Measurements from ENCODE around the gene SYF2. TPM values are rescaled to one million over a fixed set of nuclear protein-coding genes. Genes with fewer than 3 reads are reported as not detected.

SYF2 gene
- total and polyA plus RNA-seq, 4 donors, result 29.7 to 99.4 (median 67.5) TPM

- no peak overlapping the region for H3K27ac ChIP-seq (ENCODE audit: low read depth in 1 of 2, low read length in 1 of 2)
- no peak for TF ChIP-seq CTCF (IDR thresholded peaks at IDR 0.05; ENCODE audit: control extremely low read depth, extremely low read depth)
- H3K4me1 ChIP-seq (ENCODE audit: control insufficient read depth in 5 of 5, insufficient read depth in 5 of 5, low read length in 5 of 5), result peaks cover 0 to 5% (median 0%) of the 10 kb centered on the region in 5 donors
- WGBS, 2 donors, result 75 to 81% methylated on average over 7 of the region's 7 CpGs
- H3K4me3 ChIP-seq, result no peak overlapping the region
- peaks cover 0 to 2% (median 0%) of the 10 kb centered on the region in 4 donors for H3K9me3 ChIP-seq (ENCODE audit: control insufficient read depth in 4 of 4, insufficient read depth in 3 of 4, low read length in 3 of 4)
- no peak overlapping the region for H3K9ac ChIP-seq (ENCODE audit: insufficient read depth in 1 of 2, low read length in 2 of 2)
- DNase-seq (peak in 2 of 3 donors; percentile 50 to 70), ATAC-seq (ENCODE audit: insufficient read depth, low FRiP score) (no peak)
- no peaks in the 10 kb centered on the region for H3K27me3 ChIP-seq (ENCODE audit: control insufficient read depth in 3 of 3, insufficient read depth in 3 of 3, low read length in 2 of 3)
- no peaks in the 10 kb centered on the region for H3K36me3 ChIP-seq (ENCODE audit: control insufficient read depth in 4 of 4, insufficient read depth in 4 of 4, low read length in 4 of 4)
Observed at GRCh38 chr1:25178917-25179561, 53.3 kb downstream of the SYF2 start.

- TF ChIP-seq CTCF (IDR thresholded peaks at IDR 0.05; ENCODE audit: control extremely low read depth, extremely low read depth), result no peak
- DNase-seq (no peak), ATAC-seq (ENCODE audit: insufficient read depth, low FRiP score) (no peak)
- no peaks in the 10 kb centered on the region for H3K27me3 ChIP-seq (ENCODE audit: control insufficient read depth in 3 of 3, insufficient read depth in 3 of 3, low read length in 2 of 3)
- WGBS, 2 donors, result 90 to 92% methylated on average over 13 of the region's 13 CpGs
- no peak overlapping the region for H3K27ac ChIP-seq (ENCODE audit: low read depth in 1 of 2, low read length in 1 of 2)
- H3K9me3 ChIP-seq (ENCODE audit: control insufficient read depth in 4 of 4, insufficient read depth in 3 of 4, low read length in 3 of 4), result peaks cover 0 to 2% (median 1%) of the 10 kb centered on the region in 4 donors
- no peaks in the 10 kb centered on the region for H3K36me3 ChIP-seq (ENCODE audit: control insufficient read depth in 4 of 4, insufficient read depth in 4 of 4, low read length in 4 of 4)
- no peak overlapping the region for H3K9ac ChIP-seq (ENCODE audit: insufficient read depth in 1 of 2, low read length in 2 of 2)
- no peak overlapping the region for H3K4me3 ChIP-seq
- peaks cover 0 to 9% (median 0%) of the 10 kb centered on the region in 5 donors for H3K4me1 ChIP-seq (ENCODE audit: control insufficient read depth in 5 of 5, insufficient read depth in 5 of 5, low read length in 5 of 5)
Observed at GRCh38 chr1:25174730-25175612, 57.3 kb downstream of the SYF2 start.

DNA sequence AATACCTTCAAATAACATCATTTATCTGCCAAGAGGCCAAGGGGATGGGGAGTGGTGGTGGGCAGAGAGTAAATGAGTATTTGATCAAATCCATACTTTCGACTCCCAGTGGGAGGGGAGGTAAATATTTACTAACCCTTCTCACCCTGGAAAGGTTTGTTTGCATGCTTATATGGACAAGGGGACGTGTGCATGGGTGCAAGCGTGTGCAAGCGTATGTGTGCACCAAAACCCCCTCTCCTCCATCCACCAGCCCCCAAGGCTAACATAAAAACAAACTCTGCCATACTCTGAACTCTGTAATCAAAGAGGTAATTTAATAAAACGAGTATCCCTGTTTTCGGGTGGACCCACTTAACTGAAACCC, 58.0 kb downstream of the SYF2 start:
- no peak for DNase-seq
- Histone ChIP-seq H3K9ac (ENCODE audit: insufficient read depth in 1 of 2, low read length in 2 of 2) (no peak overlapping the region), H3K4me1 (ENCODE audit: control insufficient read depth in 5 of 5, insufficient read depth in 5 of 5, low read length in 5 of 5) (peaks cover 0 to 9% (median 0%) of the 10 kb centered on the region in 5 donors), H3K27ac (ENCODE audit: low read depth in 1 of 2, low read length in 1 of 2) (no peak overlapping the region), H3K27me3 (ENCODE audit: control insufficient read depth in 3 of 3, insufficient read depth in 3 of 3, low read length in 2 of 3) (no peaks in the 10 kb centered on the region), H3K36me3 (ENCODE audit: control insufficient read depth in 4 of 4, insufficient read depth in 4 of 4, low read length in 4 of 4) (no peaks in the 10 kb centered on the region), H3K9me3 (ENCODE audit: control insufficient read depth in 4 of 4, insufficient read depth in 3 of 4, low read length in 3 of 4) (peaks cover 0 to 2% (median 1%) of the 10 kb centered on the region in 4 donors), H3K4me3 (no peak overlapping the region)
- 71 to 85% methylated on average over 6 of the region's 6 CpGs for WGBS, 2 donors
- no peak for ATAC-seq (ENCODE audit: insufficient read depth, low FRiP score)
- no peak for TF ChIP-seq CTCF (IDR thresholded peaks at IDR 0.05; ENCODE audit: control extremely low read depth, extremely low read depth)

Measured in lung (tissue), 12 donors.